Neural progenitor cell (in vitro differentiated cells): ENCODE data around the gene TCF4. TPM values are rescaled to one million over a fixed set of nuclear protein-coding genes. Genes with fewer than 3 reads are reported as not detected.

Source experiments
- DNase-seq: peaks from one replicate; pipeline ENCODE4 v3.0.0-alpha.2; 2016; ENCODE audit warnings: low spot score
- H2AFZ ChIP-seq: fragments of 200-600 bp; sonication (generic); replicated peaks from 2 replicates; pipeline ENCODE4 v1.6.1; 2016; ENCODE audit warnings: antibody characterized with exemption
- H3F3A ChIP-seq: fragments of 200-600 bp; sonication (generic); 2 replicates; pipeline ENCODE4 v1.6.1; 2016; ENCODE audit warnings: antibody characterized with exemption, low read depth
- H3K27ac ChIP-seq: fragments of 200-600 bp; sonication (generic); 2 replicates; pipeline ENCODE4 v1.5.1; 2016; ENCODE audit warnings: mild to moderate bottlenecking
- H3K27me3 ChIP-seq: fragments of 200-600 bp; sonication (generic); 2 replicates; pipeline ENCODE4 v1.6.1; 2016; ENCODE audit warnings: mild to moderate bottlenecking, moderate library complexity
- H3K36me3 ChIP-seq: fragments of 200-600 bp; sonication (generic); 2 replicates; pipeline ENCODE4 v1.5.1; 2016
- H3K4me1 ChIP-seq: fragments of 200-600 bp; sonication (generic); 2 replicates; pipeline ENCODE4 v1.6.1; 2016; ENCODE audit warnings: mixed run types
- H3K4me2 ChIP-seq: fragments of 200-600 bp; sonication (generic); 2 replicates; pipeline ENCODE4 v1.6.1; 2016
- H3K4me3 ChIP-seq: fragments of 200-600 bp; sonication (generic); 2 replicates; pipeline ENCODE4 v1.5.1; 2016
- H3K79me2 ChIP-seq: fragments of 200-600 bp; sonication (generic); 2 replicates; pipeline ENCODE4 v1.6.1; 2016; ENCODE audit warnings: low read depth
- H3K9ac ChIP-seq: fragments of 200-600 bp; sonication (generic); 2 replicates; pipeline ENCODE4 v1.6.1; 2016
- H3K9me3 ChIP-seq: fragments of 200-600 bp; sonication (generic); 2 replicates; pipeline ENCODE4 v1.5.1; 2016; ENCODE audit warnings: low read depth
- H4K20me1 ChIP-seq: fragments of 200-600 bp; sonication (generic); 2 replicates; pipeline ENCODE4 v1.6.1; 2016; ENCODE audit warnings: low read depth
- H3K27ac Mint-ChIP-seq: 3 replicates; pipeline ENCODE4 v1.8.0; 2021; ENCODE audit warnings: mixed read lengths
- H3K27me3 Mint-ChIP-seq: 2 replicates; pipeline ENCODE4 v1.8.0; 2022; ENCODE audit warnings: low read depth, mild to moderate bottlenecking, inconsistent platforms, moderate library complexity, mixed read lengths; ENCODE audit not compliant: insufficient read depth
- H3K36me3 Mint-ChIP-seq: 3 replicates; pipeline ENCODE4 v1.8.0; 2021; ENCODE audit warnings: mixed read lengths
- H3K4me1 Mint-ChIP-seq: 3 replicates; pipeline ENCODE4 v1.8.0; 2021; ENCODE audit warnings: mixed read lengths
- H3K4me3 Mint-ChIP-seq: 3 replicates; pipeline ENCODE4 v1.8.0; 2021; ENCODE audit warnings: mild to moderate bottlenecking, moderate library complexity, mixed read lengths
- H3K9me3 Mint-ChIP-seq: 3 replicates; pipeline ENCODE4 v1.8.0; 2020; ENCODE audit warnings: mixed read lengths
- EZH2 ChIP-seq: fragments of 200-600 bp; sonication (generic); IDR thresholded peaks from 2 replicates; pipeline ENCODE4 v1.6.1; 2017; ENCODE audit warnings: antibody characterized with exemption, mild to moderate bottlenecking, moderate library complexity
- EZH2phosphoT487 ChIP-seq: fragments of 200-600 bp; sonication (generic); IDR thresholded peaks from 2 replicates; pipeline ENCODE4 v1.6.1; 2017; ENCODE audit warnings: antibody characterized with exemption
- total RNA-seq: library from RNA; depleted of rRNA; stranded (reverse); fragments of >200 nt; gene quantifications from 2 replicates; pipeline ENCODE4 v1.2.3, GENCODE V29; 2015; ENCODE audit warnings: low replicate concordance
- TF ChIP-seq, protein P1 (sequence below): fragments of 200-600 bp; sonication (generic); IDR thresholded peaks from 2 replicates; pipeline ENCODE4 v1.5.1; 2017; ENCODE audit warnings: antibody characterized with exemption, mild to moderate bottlenecking

TCF4 gene
- total RNA-seq, 1 donor from 2014 or later: 161 TPM

DNA sequence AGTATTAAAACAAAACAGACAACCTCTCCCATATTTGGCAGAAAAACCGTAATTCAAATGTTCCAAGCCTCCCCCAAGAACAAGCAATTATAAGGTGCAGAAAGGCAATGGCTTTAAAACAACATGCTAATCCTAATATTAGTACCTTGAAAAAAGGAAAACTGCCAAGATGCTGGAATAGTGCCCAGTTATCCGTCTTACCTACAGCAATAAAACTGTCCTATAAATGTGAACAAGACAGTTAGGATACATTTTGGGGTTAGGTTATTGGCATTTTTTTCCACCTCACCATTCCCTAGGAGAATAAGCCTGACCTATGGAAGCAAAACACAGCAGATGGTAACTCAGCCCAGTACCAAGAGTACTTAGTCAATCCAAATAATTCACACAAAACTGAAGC lies 83.2 kb downstream of the TCF4 start:
- Histone ChIP-seq H3K36me3 (no peaks in the 10 kb centered on the region), H3K27me3 (no peaks in the 10 kb centered on the region), H3F3A (peaks cover 12% of the 10 kb centered on the region), H3K4me1 (peaks cover 32% of the 10 kb centered on the region), H3K4me3 (no peak overlapping the region), H3K9ac (no peak overlapping the region), H3K4me2 (no peak overlapping the region), H3K27ac (no peak overlapping the region), H4K20me1 (peaks cover 56% of the 10 kb centered on the region), H3K79me2 (peaks cover 97% of the 10 kb centered on the region), H3K9me3 (no peaks in the 10 kb centered on the region), H2AFZ (no peak overlapping the region)
- H3K9me3 Mint-ChIP-seq: peaks cover 16% of the 10 kb centered on the region
- no peak overlapping the region for H3K4me3 Mint-ChIP-seq
- peaks cover 49% of the 10 kb centered on the region for H3K4me1 Mint-ChIP-seq
- no peak overlapping the region for H3K27ac Mint-ChIP-seq
- peaks cover 12% of the 10 kb centered on the region for H3K36me3 Mint-ChIP-seq
- no peak for DNase-seq
- TF ChIP-seq EZH2phosphoT487 (no peak), EZH2 (no peak)
- TF ChIP-seq, protein P1, sequence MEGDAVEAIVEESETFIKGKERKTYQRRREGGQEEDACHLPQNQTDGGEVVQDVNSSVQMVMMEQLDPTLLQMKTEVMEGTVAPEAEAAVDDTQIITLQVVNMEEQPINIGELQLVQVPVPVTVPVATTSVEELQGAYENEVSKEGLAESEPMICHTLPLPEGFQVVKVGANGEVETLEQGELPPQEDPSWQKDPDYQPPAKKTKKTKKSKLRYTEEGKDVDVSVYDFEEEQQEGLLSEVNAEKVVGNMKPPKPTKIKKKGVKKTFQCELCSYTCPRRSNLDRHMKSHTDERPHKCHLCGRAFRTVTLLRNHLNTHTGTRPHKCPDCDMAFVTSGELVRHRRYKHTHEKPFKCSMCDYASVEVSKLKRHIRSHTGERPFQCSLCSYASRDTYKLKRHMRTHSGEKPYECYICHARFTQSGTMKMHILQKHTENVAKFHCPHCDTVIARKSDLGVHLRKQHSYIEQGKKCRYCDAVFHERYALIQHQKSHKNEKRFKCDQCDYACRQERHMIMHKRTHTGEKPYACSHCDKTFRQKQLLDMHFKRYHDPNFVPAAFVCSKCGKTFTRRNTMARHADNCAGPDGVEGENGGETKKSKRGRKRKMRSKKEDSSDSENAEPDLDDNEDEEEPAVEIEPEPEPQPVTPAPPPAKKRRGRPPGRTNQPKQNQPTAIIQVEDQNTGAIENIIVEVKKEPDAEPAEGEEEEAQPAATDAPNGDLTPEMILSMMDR: no peak
- H3K27me3 Mint-ChIP-seq: peaks cover 3% of the 10 kb centered on the region

DNA sequence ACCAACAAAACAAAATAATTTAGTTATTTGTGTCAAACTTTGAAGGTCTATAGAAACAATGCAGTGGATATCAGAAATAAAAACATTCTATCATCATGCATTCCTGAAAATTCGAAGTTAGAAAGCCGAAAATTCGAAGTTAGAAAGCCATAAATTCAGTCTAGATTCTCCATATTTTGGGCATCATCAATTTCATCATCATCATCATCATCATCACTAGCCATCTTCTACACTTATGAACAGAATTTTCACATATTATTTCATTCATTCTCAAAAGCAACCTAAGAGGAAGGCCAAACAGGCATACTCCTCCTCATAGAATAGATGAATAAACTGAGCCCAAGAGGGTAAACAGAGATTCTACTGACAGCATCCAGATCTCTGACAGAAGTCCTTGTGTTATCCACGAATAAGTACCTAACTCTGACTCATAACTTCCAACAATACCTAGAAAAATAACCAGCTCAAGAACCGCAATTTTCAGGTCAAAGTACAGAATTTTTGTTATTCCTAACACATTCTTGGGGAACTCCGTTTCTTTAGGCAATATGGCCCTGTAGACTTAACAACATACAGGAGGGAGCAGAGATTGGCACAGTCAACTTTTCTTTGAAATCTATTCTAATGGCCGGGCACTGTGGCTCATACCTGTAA lies 84.7 kb downstream of the TCF4 start:
- Histone ChIP-seq H3K4me2 (no peak overlapping the region), H3K4me1 (peaks cover 32% of the 10 kb centered on the region), H2AFZ (no peak overlapping the region), H3K9me3 (no peaks in the 10 kb centered on the region), H4K20me1 (peaks cover 68% of the 10 kb centered on the region), H3K9ac (no peak overlapping the region), H3K27ac (no peak overlapping the region), H3K27me3 (no peaks in the 10 kb centered on the region), H3K4me3 (no peak overlapping the region), H3K79me2 (peaks cover 97% of the 10 kb centered on the region), H3K36me3 (no peaks in the 10 kb centered on the region), H3F3A (peaks cover 12% of the 10 kb centered on the region)
- no peak for DNase-seq
- peak overlapping the region; percentile 17 for H3K27ac Mint-ChIP-seq
- TF ChIP-seq, protein P1: no peak
- TF ChIP-seq EZH2 (no peak), EZH2phosphoT487 (no peak)
- H3K9me3 Mint-ChIP-seq: peaks cover 20% of the 10 kb centered on the region
- no peak overlapping the region for H3K4me3 Mint-ChIP-seq
- H3K4me1 Mint-ChIP-seq: peaks cover 44% of the 10 kb centered on the region
- H3K36me3 Mint-ChIP-seq: peaks cover 20% of the 10 kb centered on the region
- H3K27me3 Mint-ChIP-seq: peaks cover 3% of the 10 kb centered on the region

DNA sequence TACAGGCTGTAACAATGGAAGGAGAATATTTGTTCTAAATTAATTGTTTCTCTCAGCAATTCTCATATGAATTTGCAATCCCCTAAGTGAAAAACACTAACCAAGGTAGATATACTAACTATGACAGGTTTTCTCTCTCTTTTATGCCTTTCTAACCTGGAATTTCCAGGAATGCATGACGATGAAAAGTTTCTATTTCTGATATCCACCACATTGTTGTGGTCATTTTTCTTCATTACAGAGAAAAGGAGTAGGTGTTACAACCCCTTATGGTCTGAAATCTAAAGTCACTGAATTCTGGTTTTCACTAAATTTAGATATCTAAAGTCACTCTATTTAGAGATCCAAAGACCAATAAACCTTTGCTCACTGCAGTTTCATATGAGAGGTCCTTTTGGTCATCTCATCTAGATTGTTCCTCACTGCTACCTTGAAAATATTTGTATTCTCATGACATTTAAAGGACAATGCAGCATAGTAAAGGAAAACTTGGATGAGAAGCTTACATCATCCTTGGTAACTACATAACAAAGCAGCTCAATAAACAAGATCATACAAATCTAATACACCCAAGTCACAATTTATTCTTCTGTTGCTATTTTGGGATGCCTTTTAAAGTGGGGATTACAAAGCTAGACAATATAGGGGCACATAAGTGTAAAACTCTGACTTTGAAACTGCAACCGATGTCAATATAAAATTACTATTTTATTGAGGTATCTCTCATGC lies 85.8 kb downstream of the TCF4 start:
- peak overlapping the region; percentile 63 for H3K4me2 ChIP-seq
- no peaks in the 10 kb centered on the region for H3K27me3 ChIP-seq
- Mint-ChIP-seq H3K9me3 (peaks cover 17% of the 10 kb centered on the region), H3K27me3 (peaks cover 3% of the 10 kb centered on the region), H3K36me3 (peaks cover 24% of the 10 kb centered on the region), H3K27ac (peak overlapping the region; percentile 97), H3K4me1 (peaks cover 46% of the 10 kb centered on the region), H3K4me3 (peak overlapping the region; percentile 69)
- H3K4me1 ChIP-seq: peaks cover 32% of the 10 kb centered on the region
- DNase-seq: no peak
- no peak overlapping the region for H3K4me3 ChIP-seq
- peaks cover 12% of the 10 kb centered on the region for H3F3A ChIP-seq
- H4K20me1 ChIP-seq: peaks cover 79% of the 10 kb centered on the region
- no peak overlapping the region for H2AFZ ChIP-seq
- no peak overlapping the region for H3K9ac ChIP-seq
- H3K79me2 ChIP-seq: peaks cover 97% of the 10 kb centered on the region
- H3K27ac ChIP-seq: peak overlapping the region; percentile 83
- H3K36me3 ChIP-seq: no peaks in the 10 kb centered on the region
- no peaks in the 10 kb centered on the region for H3K9me3 ChIP-seq
- TF ChIP-seq EZH2phosphoT487: no peak
- TF ChIP-seq, protein P1: no peak
